Prostate gland (tissue), 2 donors: ENCODE measurements around the gene MYCBP2.

Experiments
- POLR2A ChIP-seq: fragments of 450-650 bp; IDR thresholded peaks from one replicate; pipeline ENCODE4 v1.6.1; 2016; ENCODE audit warnings: antibody characterized with exemption, mild to moderate bottlenecking
- POLR2AphosphoS5 ChIP-seq: sonication (generic); formaldehyde crosslinking; IDR thresholded peaks from one replicate; pipeline ENCODE4 v1.6.1; 2017; ENCODE audit warnings: antibody characterized with exemption
- TF ChIP-seq, protein P1 (sequence below), 4 experiments: fragments of 200-600 bp in 2 of 4; fragments of 450-650 bp in 2 of 4; sonication (generic) in 2 of 4; IDR thresholded peaks; 1 replicate in 3 of 4; 2 replicates in 1 of 4; pipeline ENCODE4 v1.5.1; 2016 to 2019; ENCODE audit warnings: antibody characterized with exemption in 4 of 4, mild to moderate bottlenecking in 2 of 4, moderate library complexity in 2 of 4

DNA sequence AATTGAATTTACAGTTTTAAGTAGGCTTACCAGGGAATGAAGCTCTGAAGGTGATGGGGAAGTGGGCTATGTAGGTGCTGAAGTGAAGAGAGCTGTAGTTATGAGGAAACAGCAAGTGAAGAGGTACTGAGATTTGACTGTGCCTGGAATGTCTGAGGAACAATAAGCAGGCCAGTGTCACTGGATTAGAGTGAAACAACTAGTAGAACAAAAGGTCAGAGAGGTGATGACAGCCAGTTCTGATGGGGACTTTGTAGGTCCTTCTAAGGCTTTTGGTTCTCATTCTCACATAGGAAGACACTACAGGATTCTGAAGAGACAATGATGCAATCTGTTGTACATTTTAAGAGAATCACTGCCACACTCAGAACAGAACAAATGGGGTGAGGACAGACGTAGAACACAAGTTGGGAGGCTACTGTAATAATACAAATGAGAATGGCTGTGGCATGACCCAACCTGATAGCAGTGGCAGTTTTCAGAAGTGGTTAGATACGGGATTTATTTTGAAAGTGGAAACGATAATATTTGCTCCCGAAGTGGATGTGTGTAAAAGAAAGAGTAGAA is 130.8 kb downstream of the MYCBP2 start:
- TF ChIP-seq, protein P1, sequence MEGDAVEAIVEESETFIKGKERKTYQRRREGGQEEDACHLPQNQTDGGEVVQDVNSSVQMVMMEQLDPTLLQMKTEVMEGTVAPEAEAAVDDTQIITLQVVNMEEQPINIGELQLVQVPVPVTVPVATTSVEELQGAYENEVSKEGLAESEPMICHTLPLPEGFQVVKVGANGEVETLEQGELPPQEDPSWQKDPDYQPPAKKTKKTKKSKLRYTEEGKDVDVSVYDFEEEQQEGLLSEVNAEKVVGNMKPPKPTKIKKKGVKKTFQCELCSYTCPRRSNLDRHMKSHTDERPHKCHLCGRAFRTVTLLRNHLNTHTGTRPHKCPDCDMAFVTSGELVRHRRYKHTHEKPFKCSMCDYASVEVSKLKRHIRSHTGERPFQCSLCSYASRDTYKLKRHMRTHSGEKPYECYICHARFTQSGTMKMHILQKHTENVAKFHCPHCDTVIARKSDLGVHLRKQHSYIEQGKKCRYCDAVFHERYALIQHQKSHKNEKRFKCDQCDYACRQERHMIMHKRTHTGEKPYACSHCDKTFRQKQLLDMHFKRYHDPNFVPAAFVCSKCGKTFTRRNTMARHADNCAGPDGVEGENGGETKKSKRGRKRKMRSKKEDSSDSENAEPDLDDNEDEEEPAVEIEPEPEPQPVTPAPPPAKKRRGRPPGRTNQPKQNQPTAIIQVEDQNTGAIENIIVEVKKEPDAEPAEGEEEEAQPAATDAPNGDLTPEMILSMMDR (IDR thresholded peaks at IDR 0.05): no peak
- TF ChIP-seq POLR2A (no peak), POLR2AphosphoS5 (no peak)
